GM19395 (cell line): ENCODE measurements around the gene ADAMTSL4.
A peak's percentile ranks its signal among the peaks of the same experiment; 100 is the strongest.
"Not testable (repeated sequence)": the region's sequence is repeated elsewhere in the genome, so short reads cannot be mapped to it uniquely, and the experiment has no call there.

Experiments
- ATAC-seq: cut with Tn5 transposase; IDR thresholded peaks from one replicate; pipeline ENCODE4 v1.9.1; 2021; ENCODE audit warnings: mild to moderate bottlenecking, moderate library complexity; ENCODE audit not compliant: unreplicated experiment

The ADAMTSL4 gene

GRCh38 chr1:150579945-150580642 lies 30.9 kb downstream of the ADAMTSL4 start:
- ATAC-seq = peak; percentile 14

GRCh38 chr1:150580966-150581365 lies 31.8 kb downstream of the ADAMTSL4 start:
- not testable (repeated sequence) for ATAC-seq

- not testable (repeated sequence) for ATAC-seq
Measured at GRCh38 chr1:150581437-150581836, 32.2 kb downstream of the ADAMTSL4 start.

GRCh38 chr1:150581962-150582361 lies 32.8 kb downstream of the ADAMTSL4 start:
- ATAC-seq = not testable (repeated sequence)

- ATAC-seq = no peak
Measured at GRCh38 chr1:150582371-150582770, 33.2 kb downstream of the ADAMTSL4 start.

- ATAC-seq = no peak
Measured at GRCh38 chr1:150596095-150596892, 47.1 kb downstream of the ADAMTSL4 start.

GRCh38 chr1:150596976-150597375 lies 47.8 kb downstream of the ADAMTSL4 start:
- ATAC-seq = no peak

GRCh38 chr1:150598346-150598745 lies 49.1 kb downstream of the ADAMTSL4 start:
- ATAC-seq = not testable (repeated sequence)

GRCh38 chr1:150601540-150601939 lies 52.3 kb downstream of the ADAMTSL4 start:
- ATAC-seq = no peak

- not testable (repeated sequence) for ATAC-seq
Measured at GRCh38 chr1:150602372-150602771, 53.2 kb downstream of the ADAMTSL4 start.

GRCh38 chr1:150603711-150604110 lies 54.5 kb downstream of the ADAMTSL4 start:
- ATAC-seq = no peak

- no peak for ATAC-seq
Measured at GRCh38 chr1:150604226-150604588, 55.0 kb downstream of the ADAMTSL4 start.

- ATAC-seq = not testable (repeated sequence)
Measured at GRCh38 chr1:150605451-150605731, 56.2 kb downstream of the ADAMTSL4 start.

GRCh38 chr1:150606463-150607142 lies 57.4 kb downstream of the ADAMTSL4 start:
- no peak for ATAC-seq

GRCh38 chr1:150609732-150610131 lies 60.5 kb downstream of the ADAMTSL4 start:
- ATAC-seq = no peak
